NCI-H146 treated with DMSO at 0.1 percent for 48 hours (cell line): ENCODE results near the gene ZNF746.

Experiments
- DNase-seq: peaks from one replicate; lab custom pipeline; 2025; ENCODE audit not compliant: unreplicated experiment; lab: John Stamatoyannopoulos, UW

Gene ZNF746

DNA sequence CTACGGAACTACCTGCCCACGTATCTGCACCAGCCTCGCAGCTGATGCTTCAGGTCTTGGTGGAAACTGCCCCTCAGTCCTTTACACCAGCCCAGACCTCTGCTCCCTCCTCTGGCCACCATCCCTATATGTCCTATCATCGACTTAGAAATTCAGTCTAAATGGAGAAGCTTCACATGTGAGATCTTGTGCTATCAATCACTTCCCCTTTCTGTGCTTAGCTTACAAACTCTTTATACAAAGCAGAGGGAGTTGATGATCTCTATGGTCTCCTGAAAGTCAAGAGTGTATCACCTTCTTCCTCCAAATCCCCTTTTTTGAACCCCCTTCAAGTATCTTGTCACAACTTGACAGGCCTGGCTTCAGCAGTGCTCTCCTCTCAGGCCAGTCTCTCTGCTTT, 67.4 kb downstream of the ZNF746 start:
- DNase-seq: no peak

DNA sequence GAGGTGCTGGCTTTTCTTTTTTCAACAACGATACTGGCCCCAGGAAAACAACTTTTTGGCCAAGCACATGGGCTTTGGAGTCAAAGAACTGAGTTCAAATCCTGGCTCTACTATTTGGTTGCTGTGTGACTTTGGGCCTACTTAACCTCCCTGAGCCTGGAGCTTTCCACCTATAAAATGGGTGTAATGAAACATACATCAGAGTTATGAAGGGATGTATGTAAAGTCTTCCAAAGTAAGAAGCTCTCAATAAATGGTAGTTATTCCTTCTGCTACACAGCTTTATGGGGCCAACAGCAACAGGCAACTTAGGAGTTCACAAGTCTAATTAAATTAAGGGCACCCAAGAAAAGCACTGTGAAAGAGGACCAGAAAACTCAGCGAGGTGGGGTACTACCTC, 69.7 kb downstream of the ZNF746 start:
- no peak for DNase-seq

DNA sequence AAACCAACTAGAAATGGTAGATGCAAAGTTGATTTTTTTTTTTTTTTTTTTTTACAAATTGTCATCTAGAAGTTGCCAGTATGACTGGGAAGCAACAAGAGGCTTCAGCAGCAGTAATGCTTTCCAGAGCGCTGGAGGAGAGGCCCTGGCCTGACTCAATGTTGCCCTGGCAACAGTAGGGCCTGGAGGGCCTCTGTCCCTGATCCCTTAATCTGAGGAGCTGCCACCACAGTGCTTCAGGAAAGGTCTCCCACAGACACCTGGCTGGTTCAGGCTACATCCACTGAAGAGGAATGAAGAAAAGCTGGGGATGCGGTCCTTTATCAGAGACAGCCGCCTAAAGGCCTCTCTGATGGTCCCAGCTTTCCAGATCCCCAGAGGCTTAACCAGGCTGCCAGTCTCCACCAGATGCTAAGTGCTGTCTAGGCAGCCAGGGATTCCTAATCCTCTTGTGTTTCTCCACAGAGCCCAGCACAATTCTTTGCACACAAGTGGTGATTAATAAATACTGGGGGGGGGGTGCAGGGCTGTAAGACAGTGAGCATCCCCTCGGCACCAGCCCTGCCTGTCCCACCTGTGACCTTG, 70.4 kb downstream of the ZNF746 start:
- DNase-seq: no peak

DNA sequence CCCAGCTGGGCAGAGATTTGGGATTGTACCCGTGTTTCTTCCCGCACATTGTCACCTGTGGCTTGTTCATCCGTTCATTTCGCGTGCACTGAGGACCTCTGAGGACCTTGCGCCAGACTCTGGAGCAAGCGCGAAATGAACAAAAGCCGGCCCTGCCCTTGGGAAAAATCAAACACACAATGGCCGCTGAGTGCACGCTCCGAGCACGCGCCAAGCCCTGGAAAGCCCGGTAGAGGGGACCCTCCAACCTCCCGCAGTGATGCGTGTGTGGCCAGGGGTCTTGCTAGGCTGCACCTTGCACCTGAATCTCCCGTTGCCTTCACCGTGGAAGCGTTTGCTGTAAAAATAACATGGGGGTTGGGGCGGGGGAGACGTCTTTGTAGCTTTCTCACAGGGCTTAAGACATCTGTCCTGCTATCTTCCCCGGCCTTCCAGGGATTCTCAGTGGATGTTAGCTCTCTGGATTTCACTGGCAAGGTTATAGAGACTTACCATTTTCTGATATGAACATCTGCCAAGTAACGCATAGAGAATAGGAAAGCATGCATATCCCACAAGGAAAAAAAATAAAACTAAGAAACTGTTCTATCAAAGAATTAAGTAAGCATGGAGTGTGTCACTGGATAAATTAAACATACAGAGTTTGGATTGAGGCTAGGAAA, 74.0 kb downstream of the ZNF746 start:
- peak; percentile 69 for DNase-seq

DNA sequence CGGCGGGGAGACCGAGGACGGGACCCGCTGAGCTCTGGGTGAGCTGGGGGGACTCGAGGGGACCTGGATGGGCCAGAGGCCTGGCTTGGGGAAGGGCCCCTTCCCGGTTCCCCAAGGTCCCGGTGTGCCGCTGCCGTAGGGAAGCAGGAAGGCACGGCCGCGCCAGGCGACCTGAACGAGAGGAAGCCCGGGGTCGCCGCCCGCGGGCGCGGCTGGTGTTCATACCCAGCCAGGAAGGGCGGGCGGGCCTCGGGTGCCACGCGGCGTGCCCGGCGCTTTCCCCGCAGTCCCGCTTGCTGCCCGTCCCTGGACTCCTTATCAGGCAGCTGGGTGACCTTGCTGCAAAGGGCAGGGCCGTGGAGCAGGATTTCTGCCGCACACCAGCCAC, 74.7 kb downstream of the ZNF746 start:
- DNase-seq: no peak
